HG02970 (cell line): ENCODE data around the gene UQCC2.

Source experiments
- ATAC-seq: cut with Tn5 transposase; IDR thresholded peaks from one replicate; pipeline ENCODE4 v1.9.1; 2021; ENCODE audit warnings: mild to moderate bottlenecking, moderate library complexity, moderate number of reproducible peaks; ENCODE audit not compliant: unreplicated experiment, low FRiP score

Gene UQCC2

DNA sequence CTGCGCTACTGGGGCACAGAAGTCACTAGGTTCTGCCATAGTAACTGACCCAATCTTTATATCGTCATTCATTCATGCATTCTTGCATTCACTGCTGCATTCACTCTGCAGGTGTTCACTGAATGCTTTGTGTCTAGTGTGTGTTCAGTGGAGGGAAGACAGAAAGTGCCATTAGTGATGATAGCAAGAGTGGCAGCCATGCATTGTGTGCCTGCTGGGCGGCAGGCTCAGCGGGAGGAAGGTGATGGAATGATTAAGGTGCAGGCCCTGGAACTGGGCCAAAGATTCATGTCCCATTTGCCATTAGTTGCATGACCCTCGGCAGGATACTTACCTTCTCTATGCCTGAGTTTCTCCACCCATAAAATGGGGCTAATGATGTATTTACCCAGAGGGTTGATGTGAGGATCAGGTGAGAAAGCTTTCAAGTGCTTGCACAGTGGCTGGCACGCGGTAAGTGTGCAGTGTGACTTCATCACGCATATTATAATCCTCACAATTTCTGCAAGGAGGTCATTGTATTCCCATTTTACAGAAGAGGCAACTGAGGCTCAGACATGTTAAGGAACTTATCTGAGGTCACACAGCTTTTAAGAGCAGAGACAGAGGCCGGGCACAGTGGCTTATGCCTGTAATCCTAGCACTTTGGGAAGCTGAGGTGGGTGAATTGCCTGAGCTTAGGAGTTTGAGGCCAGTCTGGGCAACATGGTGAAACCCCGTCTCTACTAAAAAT lies 50.2 kb downstream of the UQCC2 start:
- no peak for ATAC-seq

DNA sequence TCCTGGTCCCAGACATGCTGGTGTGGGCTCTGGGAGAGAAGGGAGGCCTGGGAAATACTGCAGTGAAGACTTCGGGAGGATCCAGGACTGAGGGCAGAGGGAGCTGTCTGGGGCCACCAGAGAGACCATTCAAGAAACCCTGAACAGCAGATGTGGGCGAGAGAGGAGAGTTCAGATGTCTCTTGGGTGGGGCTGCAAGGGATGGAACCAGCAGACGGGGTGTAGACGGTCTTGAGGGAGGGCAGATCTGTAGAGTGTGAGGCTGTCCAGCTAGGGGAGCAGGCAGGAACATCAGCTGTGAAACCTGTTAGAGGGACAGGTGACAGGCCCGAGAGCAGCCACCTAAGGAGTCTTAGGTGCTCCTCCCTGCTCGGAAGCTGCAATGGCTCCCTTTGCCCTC lies 51.5 kb downstream of the UQCC2 start:
- ATAC-seq, result no peak

DNA sequence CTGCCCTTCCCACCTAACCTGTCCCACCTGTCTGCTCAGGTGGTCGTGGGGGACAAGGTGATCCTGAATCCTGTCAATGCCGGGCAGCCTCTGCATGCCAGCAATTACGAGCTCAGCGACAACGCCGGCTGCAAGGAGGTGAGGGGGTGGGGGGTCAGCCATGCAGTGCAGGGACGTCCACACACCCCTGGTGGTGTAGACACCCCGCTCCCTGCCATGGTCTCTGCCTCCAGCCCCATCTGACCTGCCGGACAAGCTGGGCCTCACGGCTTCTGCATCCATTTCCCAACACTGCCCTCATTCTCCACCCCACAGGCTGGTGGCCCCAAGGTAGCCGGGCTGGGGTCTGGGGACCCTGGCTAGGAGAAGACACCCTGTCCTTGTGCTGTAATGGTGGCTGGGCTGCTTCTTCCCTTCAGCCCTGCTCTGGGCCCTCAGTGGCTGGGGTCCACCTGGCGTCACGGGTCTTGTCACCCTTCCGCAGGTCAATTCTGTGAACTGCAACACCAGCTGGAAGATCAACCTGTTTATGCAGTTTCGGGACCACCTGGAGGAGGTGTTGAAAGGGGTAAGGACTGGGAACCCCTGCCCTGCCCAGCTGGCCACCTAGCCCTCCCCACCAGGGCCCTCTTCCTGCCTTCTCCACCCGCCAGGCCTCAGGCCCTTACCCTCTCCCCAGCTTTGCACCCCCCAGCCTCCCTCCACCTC lies 52.4 kb downstream of the UQCC2 start:
- ATAC-seq, result no peak

DNA sequence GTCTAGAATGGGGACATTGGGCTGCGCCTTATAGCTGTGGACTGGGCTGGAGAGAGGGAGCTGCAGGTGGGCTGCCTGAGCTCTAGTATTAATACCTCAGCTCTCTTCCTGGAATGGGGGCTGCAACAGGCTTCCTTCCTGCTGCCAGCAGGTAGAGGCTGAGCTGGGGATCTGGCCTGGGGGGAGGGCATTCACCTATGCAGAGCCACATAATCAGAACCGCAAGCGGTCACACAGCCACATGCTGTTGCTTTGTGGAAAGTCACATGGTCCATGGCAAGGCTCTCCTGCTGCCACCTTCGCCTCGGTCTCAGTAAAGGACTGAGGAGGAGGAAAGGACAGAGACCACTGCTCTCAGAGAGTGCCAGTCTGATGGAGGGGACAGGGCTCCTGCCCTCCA lies 54.7 kb downstream of the UQCC2 start:
- no peak for ATAC-seq

DNA sequence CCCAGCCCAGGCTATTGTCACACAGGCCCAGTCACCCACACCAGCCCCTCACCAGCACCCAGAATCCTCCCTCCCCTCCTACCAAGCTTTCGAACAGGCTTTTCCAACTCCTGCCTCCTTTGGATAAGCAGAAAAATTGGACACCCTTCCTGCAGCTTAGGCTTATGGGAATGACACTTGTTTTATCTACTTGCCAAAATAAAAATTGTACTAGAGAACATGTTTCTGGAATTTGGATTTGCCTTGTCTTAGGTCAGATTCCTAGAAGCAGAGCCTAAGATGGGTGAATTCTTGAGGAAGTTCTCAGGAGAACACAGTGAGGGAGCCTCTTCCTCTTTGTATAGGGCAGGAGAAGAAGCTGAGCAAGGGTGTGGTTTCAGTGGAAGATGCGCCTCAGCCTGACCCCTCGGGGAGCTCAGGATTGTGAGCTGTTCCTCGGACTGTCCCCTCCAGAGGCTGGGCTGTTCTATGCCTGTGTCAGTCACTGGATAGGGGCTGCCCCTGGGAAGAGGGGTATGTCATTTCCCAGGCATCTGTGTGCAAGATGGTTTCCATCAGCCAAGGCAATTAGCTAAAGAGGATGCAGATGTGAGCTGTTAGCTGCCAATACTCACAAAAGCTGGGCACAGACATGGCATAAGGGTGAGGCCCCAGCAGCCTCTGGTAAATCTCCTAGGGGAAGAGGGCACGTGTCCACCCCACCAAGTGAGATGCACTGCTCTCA lies 56.5 kb downstream of the UQCC2 start:
- ATAC-seq, result no peak

DNA sequence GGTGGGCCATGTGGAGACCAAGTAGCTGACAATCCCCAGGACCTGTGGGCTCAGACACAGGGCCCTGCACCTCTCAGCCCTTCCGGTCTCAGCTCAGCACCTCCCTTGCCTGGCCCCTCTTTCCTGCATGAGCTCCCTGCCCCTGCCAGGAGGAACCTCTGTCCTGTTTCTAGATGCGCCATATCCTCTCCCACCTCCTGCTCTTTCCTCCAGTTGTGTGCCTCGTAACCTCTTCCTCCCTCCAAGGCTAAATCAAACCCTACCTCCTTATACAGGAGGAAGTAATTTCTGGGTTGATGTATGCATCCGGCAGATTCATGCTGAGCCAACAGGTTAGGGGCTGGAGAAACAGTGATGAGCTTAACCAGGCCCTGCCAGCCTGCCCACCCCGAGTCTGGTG lies 59.5 kb downstream of the UQCC2 start:
- no peak for ATAC-seq

DNA sequence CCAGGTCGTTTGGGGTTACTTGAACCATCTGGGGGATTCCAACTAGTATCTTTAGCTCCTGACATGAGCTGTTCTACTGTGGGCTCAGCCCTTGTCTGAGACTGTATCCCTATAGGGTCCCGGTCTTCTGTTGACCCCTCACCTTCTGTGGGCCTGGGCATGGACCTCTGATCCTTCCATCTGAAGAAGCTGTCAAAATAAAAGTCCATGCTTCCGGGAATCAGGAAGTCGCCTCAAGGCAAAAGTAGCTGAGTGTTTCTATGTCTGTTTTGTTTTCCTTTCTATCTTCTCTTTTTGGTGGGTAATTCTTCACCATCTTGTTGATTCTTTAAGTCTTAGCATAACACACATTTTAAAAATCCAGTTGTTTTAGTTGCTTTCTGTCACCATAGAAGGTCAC lies 60.1 kb downstream of the UQCC2 start:
- no peak for ATAC-seq
